DMS153 treated with DMSO at 0.1 percent for 48 hours (cell line): ENCODE measurements around the gene ATP6V0E2.
"Not testable (repeated sequence)": the region's sequence is repeated elsewhere in the genome, so short reads cannot be mapped to it uniquely, and the experiment has no call there.

Experiments used
- DNase-seq: peaks from one replicate; lab custom pipeline; 2025; ENCODE audit not compliant: unreplicated experiment; lab: John Stamatoyannopoulos, UW

ATP6V0E2 gene

DNA sequence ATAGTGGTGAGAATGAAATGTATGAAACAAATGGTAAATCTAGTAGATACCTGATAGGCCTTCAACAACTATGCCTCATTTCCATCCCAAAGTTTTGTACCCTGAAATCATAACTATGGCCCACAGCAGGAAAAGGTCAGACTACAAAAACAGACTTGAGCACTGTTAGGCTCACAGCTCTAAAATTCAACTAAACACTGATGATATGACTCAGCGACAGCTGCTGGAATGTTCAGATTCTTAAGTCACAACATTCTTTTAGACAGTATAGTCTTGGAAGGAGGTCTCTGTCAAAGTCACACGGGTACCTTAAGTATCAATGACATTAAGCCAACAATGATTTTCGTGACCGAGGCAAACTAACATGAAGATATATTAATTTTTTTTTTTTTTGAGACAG lies 38.4 kb downstream of the ATP6V0E2 start:
- DNase-seq, result not testable (repeated sequence)

DNA sequence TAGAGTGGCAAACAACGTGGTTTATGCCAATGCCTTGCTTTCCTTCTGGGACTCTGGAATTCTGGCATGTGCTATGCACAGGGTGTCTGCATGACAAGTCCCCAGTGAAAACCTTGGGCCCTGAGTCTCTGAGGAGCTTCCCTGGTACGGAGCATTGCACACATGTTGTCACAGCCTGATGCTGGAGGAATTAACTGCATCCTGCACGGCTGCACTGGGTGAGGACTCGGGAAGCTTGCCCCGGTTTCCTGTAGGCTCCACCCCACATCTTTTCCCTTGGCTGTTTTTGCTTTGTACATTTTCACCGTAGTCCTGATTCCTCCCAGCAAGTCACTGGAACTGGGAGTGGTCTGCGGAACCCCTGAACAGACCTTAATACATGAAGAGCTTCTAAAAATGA lies 52.6 kb downstream of the ATP6V0E2 start:
- DNase-seq, result not testable (repeated sequence)
